HG03342 (cell line): Measurements from ENCODE around the gene CD96.
"Not testable (repeated sequence)": the region's sequence is repeated elsewhere in the genome, so short reads cannot be mapped to it uniquely, and the experiment has no call there.

Experiments used
- ATAC-seq: cut with Tn5 transposase; IDR thresholded peaks from one replicate; pipeline ENCODE4 v1.9.1; 2021; ENCODE audit warnings: mild to moderate bottlenecking, moderate library complexity; ENCODE audit not compliant: unreplicated experiment

CD96 gene

GRCh38 chr3:111541911-111542483, at the start of gene CD96:
Gene CD96 (plus strand): TSS chr3:111542197. CDS start chr3:111542249, 52 bp downstream.
- ATAC-seq: no peak

GRCh38 chr3:111493276-111493675, 48.7 kb upstream of the CD96 start:
- ATAC-seq: no peak

- ATAC-seq: no peak
Measured at GRCh38 chr3:111496894-111497559, 45.0 kb upstream of the CD96 start.

GRCh38 chr3:111498022-111498421, 44.0 kb upstream of the CD96 start:
- ATAC-seq: no peak

- ATAC-seq: peak; percentile 65
Measured at GRCh38 chr3:111506435-111506834, 35.6 kb upstream of the CD96 start.

- ATAC-seq: no peak
Measured at GRCh38 chr3:111509308-111509707, 32.7 kb upstream of the CD96 start.

- ATAC-seq: no peak
Measured at GRCh38 chr3:111517801-111518200, 24.2 kb upstream of the CD96 start.

GRCh38 chr3:111519178-111519855, 22.7 kb upstream of the CD96 start:
- ATAC-seq: no peak

- no peak for ATAC-seq
Measured at GRCh38 chr3:111521891-111522290, 20.1 kb upstream of the CD96 start.

GRCh38 chr3:111524486-111524885, 17.5 kb upstream of the CD96 start:
- not testable (repeated sequence) for ATAC-seq

GRCh38 chr3:111531446-111531845, 10.6 kb upstream of the CD96 start:
- no peak for ATAC-seq

- ATAC-seq: no peak
Measured at GRCh38 chr3:111534701-111535100, 7.3 kb upstream of the CD96 start.

- ATAC-seq: no peak
Measured at GRCh38 chr3:111538111-111538510, 3.9 kb upstream of the CD96 start.

GRCh38 chr3:111538681-111539083, 3.3 kb upstream of the CD96 start:
- peak; percentile 61 for ATAC-seq

GRCh38 chr3:111539351-111540331, 2.4 kb upstream of the CD96 start:
- peak; percentile 68 for ATAC-seq

GRCh38 chr3:111541391-111541790, 606 bp upstream of the CD96 start:
- ATAC-seq: no peak

GRCh38 chr3:111542611-111543300, 759 bp downstream of the CD96 start:
- no peak for ATAC-seq

GRCh38 chr3:111545349-111545748, 3.4 kb downstream of the CD96 start:
- ATAC-seq: no peak

- ATAC-seq: peak; percentile 74
Measured at GRCh38 chr3:111547631-111548030, 5.6 kb downstream of the CD96 start.

GRCh38 chr3:111548092-111548491, 6.1 kb downstream of the CD96 start:
- peak; percentile 80 for ATAC-seq
